HG03521 (cell line): Measurements from ENCODE around the gene BCAR1.
"Not testable (repeated sequence)": the region's sequence is repeated elsewhere in the genome, so short reads cannot be mapped to it uniquely, and the experiment has no call there.

Source experiments
- ATAC-seq: cut with Tn5 transposase; IDR thresholded peaks from one replicate; pipeline ENCODE4 v1.9.1; 2021; ENCODE audit warnings: mild to moderate bottlenecking, moderate library complexity; ENCODE audit not compliant: unreplicated experiment

BCAR1 gene

DNA sequence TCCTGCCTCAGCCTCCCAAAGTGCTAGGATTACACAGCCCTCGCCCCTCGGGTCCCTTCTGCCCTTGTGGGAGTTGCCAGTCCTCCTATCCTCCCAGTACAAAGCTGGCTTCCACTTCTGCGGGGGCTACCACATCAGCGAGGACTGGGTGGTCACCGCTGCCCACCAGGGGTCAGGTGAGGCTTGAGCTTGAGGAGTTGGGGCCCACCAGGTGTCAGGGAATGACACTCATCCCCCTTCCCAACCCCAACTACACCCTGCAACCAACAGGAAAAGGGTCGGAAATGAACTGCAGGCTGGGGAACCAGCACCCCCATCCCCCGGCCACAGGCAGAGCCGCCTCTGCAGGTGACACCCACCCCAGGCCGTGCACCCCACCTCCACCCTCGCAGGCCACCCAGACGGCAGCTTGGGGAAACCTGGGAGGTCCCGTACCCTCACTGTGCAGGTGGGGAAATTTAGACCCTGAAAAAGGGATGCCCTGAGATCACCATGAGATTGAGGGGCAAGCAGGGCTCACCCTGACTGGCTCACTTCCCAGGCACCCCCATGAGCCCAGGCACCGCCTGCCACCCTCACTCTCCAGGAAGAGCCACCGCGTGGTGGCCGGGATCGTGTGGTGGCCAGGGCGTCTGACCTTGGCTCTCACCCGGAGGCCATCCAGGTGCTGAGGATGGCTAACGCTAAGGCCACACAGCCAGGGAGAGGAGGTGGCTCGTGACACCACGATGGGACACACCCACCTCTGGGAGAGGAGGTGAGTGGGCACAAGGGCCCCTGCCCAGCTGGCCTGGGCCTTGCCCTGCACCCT, 24.7 kb downstream of the BCAR1 start:
- ATAC-seq, result no peak

GRCh38 chr16:75225678-75226515, 25.5 kb downstream of the BCAR1 start:
- ATAC-seq, result no peak

- ATAC-seq, result no peak
Observed at GRCh38 chr16:75225092-75225491, 26.3 kb downstream of the BCAR1 start.

GRCh38 chr16:75224306-75225082, 26.9 kb downstream of the BCAR1 start:
- no peak for ATAC-seq

GRCh38 chr16:75223129-75223528, 28.3 kb downstream of the BCAR1 start:
- not testable (repeated sequence) for ATAC-seq

DNA sequence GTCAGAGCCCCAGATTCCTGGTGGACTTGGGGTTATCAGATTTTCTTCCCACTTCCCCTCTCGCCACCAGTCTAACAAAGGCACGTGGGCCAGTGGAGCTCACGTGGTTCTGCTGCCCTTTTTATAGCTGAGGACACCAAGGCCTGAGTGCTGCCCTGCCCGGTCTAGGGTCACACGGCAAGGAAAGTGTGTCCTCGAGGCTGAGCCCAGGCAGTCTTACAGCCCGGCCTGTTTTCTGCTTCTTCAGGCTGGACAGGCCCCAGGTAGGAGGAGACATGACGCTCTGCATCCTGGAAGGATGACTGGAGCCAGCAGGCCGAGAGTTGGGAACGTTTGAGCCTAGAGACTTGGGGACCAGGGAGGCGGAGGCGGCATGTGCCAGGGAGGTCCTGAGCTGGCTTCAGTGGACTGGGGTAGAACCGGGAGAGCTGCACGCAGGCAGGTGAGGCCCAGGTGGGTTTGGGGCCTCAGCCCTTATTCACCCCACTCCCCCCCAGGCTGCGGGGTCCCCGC, 29.1 kb downstream of the BCAR1 start:
- ATAC-seq, result no peak

DNA sequence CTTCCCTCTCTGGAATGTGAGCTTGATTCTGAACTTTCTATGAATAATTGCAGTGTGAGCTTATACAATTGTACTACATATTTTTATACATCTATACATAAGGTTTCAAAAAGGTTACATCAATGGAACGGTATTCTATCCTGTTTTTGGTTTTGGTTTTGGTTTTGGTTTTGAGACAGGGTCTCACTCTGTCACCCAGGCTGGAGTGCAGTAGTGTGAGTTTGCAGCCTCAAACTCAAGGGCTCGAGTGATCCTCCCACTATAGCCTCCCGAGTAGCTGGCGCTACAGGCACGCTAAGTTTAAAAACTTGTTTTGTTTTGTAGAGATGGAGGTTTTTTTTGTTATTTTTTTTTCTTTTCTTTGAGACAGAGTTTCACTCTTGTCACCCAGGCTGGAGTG, 31.6 kb downstream of the BCAR1 start:
- ATAC-seq, result no peak

DNA sequence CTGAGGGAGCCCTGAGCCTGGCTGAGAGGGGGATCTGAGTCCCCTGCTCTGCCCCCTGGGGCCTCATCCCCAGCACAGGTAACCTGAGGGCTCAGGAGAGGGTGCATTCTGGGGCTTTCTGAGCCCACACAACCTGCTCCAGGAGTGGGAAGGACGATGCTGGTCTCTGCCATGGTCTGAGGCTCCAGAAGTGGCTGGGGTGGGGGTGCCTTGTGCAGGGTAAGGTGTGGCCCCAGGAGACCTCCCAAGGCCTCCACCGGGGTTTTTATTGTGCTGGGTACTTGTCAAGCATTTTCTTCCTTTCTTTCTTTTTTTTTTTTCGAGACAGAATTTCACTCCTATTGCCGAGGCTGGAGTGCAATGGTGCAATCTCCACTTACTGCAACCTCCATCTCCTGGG, 32.3 kb downstream of the BCAR1 start:
- no peak for ATAC-seq

GRCh38 chr16:75218256-75219076, 33.0 kb downstream of the BCAR1 start, which contains the start of gene CTRB1:
CTRB1 (plus strand) TSS chr16:75218988; CDS start chr16:75219008, 20 bp downstream.
- ATAC-seq, result no peak

DNA sequence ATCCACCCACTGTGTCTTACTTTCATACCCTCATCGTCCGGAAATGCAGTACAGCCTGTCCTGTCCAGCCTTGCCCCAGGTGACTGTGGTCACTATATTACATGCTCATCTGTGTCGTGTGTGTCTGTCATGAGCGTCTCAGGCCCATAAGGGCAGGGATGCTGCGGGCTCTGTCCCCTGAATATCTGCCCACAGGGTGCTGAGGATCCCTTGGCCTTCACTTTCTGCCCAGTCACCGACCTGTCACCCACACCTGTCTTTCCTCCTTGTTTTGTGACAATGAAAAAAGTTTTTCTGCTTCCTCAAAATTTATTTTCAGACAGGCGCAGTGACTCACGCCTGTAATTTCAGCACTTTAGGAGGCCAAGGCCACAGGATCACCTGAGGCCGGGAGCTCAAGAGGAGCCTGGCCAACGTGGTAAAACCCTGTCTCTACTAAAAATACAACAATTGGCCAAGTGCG, 34.0 kb downstream of the BCAR1 start:
- ATAC-seq, result no peak

DNA sequence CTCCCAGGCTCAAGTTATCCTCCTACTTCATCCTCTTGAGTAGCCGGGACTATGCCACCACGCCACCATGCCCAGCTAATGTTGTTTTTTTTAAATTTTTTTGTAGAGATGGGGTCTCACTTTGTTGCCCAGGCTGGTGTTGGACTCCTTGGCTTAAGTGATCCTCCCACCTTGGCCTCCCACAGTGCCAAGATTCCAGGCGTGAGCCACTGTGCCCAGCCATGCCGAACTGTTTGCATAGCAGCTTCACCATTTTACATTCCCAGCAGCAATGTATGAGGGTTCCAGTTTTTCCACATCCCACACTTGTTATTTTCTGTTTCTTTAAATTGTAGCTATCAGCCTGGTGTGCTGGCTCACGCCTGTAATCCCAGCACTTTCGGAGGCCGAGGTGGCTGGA, 34.8 kb downstream of the BCAR1 start:
- ATAC-seq, result no peak

DNA sequence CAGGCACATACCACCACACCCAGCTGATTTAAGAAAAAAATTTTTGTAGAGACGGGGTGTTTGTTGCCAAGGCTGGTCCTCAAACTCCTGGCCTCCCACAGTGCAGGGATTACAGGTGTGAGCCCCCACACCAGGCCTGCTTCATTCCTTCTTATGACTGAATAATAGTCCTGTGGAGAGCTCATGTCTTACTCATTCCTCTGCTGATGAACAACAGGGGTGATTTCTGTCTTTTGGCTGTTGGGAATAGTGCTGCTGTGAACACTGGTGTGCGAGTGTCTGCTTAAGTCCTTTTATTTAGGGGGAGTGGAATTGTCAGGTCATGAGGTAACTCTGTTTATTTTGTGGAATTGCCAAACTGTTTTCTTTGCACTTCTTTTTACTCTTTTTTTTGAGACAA, 35.3 kb downstream of the BCAR1 start:
- no peak for ATAC-seq

DNA sequence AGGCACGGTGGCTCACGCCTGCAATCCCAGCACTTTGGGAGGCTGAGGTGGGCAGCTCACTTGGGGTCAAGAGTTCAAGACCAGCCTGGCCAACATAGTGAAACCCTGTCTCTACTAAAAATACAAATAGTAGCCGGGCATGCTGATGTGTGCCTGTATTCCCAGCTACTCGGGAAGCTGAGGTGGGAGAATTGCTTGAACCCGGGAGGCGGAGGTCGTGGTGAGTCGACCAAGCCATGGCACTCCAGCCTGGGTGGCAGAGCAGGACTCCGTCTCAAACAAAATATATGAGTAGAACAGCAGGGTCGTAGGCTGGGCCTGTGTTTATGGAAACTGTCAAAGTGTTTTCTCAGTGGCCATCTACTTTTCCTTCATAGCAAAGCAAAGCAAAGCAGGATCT, 40.1 kb downstream of the BCAR1 start:
- not testable (repeated sequence) for ATAC-seq

DNA sequence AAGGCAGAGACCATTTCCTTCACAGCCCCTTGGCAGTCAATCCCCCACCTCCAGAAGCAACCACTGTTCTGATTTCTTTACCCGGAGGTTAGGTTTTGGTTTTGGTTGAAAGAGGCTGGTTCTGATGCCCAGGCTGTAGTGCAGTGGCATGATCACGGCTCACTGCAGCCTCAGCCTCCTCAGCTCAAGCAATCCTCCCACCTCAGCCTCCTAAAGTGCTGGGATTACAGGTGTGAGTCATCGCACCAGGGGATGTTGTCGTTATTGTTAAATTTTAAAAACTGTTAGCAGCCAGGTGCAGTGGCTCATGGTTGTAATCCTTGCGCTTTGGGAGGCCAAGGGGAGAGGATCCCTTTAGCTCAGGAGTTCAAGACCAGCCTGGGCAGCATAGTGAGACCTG, 41.5 kb downstream of the BCAR1 start:
- no peak for ATAC-seq

DNA sequence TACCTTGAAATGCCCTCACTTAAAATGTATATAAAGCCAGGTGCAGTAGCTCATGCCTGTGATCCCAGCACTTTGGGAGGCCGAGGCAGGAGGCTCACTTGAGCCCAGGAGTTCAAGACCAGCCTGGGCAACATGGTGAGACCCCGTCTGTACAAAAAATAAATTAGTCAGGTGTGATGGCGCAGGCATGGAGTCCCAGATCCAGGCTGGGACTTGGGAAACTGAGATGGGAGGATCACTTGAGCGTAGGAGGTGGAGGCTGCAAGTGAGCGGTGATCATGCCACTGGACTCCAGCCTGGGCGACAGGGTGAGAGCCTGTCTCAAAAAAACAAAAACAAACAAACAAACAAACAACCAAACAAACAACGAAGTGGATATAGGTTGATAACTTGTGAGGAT, 41.9 kb downstream of the BCAR1 start:
- ATAC-seq, result not testable (repeated sequence)

DNA sequence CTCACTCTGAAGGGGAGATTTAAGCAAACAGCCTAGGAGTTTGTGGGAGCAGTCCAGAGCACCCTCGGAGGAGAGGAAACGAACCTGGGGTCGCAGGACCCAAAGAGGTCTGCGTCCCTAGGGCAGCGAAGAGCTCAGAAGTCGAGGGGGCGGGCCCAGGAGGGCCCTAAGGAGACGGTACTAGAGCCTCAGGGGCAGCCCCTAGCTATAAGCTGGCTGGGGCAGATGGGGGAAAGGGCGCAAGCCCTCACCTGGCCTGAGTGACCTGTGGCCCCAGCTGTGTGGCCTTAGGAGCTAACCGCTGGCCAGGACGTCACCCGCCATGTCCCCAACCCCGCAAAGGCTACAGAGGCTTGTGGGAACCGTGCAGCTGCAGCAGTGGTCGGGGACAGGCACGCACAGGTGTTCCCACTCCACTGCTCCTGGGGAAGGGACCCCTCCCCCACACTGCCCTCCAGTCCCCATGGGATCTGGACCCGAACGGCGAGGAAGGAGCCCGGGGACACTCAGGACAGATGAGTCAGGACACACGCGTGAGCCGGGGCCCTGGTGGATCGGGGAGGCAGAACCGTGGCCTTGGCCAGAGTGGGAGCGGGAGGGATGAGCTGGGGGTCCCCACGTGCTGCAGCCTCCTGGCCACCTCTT, 42.4 kb downstream of the BCAR1 start:
- no peak for ATAC-seq

DNA sequence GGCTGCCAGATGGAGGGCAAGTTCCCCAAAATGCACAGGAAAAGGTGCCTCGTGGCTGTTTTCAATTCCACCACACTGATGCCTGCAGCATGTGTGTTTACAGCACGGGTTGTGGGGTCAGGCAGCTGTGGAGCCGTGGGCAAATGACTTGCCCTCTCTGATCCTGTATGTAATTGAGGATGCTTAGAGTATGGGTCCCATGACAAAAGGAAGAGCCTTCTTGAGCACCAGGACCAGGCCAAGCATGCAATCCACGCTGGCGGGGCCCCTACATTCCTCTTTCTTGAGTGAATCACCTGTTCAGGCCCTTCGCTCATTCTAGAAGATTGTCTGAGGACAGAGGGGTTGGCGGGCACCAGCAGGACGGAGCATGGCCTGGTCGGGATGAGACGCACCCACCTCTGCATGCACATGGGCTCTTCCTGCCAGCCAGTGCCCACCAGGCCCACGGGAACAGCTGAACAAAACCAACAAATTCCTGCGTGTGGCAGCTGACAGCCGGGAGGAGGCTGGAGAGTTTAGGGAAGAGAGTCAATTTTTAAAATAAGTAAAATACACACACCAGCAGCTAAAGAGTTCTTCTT, 43.1 kb downstream of the BCAR1 start:
- ATAC-seq, result no peak

DNA sequence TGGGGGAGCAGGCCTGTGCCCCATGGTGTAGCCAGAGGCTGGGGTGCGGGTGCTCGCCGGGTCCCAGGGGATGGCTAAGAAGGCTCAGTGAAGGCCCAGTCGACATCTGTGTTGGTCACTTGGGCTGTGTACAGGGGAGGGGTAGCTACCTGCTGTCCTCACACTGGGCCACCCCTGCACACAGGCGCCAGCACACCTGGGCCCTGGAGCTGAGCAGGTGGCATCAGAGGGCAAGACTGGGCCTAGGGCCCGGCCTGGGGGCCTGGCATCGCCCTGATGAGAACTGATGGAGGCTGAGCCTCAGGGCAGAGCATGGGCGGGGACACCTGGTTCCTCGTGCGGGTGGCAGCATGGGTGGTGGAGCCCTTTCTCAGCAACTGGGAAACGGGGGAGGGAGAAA, 43.6 kb downstream of the BCAR1 start:
- no peak for ATAC-seq

- no peak for ATAC-seq
Observed at GRCh38 chr16:75206749-75207451, 44.5 kb downstream of the BCAR1 start, which contains the start of gene CTRB2. CTRB2 (minus strand) TSS chr16:75207161; CDS start chr16:75207141, 20 bp downstream.
